Measurements from ENCODE around the gene VGLL3.

GRCh38 chr3:86942206-86942605, 48.7 kb downstream of the VGLL3 start:
- TF ChIP-seq, protein P1, sequence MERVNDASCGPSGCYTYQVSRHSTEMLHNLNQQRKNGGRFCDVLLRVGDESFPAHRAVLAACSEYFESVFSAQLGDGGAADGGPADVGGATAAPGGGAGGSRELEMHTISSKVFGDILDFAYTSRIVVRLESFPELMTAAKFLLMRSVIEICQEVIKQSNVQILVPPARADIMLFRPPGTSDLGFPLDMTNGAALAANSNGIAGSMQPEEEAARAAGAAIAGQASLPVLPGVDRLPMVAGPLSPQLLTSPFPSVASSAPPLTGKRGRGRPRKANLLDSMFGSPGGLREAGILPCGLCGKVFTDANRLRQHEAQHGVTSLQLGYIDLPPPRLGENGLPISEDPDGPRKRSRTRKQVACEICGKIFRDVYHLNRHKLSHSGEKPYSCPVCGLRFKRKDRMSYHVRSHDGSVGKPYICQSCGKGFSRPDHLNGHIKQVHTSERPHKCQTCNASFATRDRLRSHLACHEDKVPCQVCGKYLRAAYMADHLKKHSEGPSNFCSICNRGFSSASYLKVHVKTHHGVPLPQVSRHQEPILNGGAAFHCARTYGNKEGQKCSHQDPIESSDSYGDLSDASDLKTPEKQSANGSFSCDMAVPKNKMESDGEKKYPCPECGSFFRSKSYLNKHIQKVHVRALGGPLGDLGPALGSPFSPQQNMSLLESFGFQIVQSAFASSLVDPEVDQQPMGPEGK (CRISPR knock-in tag; IDR thresholded peaks at IDR 0.05; ENCODE audit: borderline replicate concordance), result no peak
- TF ChIP-seq ZNF70 (CRISPR knock-in tag; IDR thresholded peaks at IDR 0.05) (no peak), SNAI2 (CRISPR knock-in tag; IDR thresholded peaks at IDR 0.05) (no peak), RARB (CRISPR knock-in tag; IDR thresholded peaks at IDR 0.05) (no peak), CSDC2 (CRISPR knock-in tag; IDR thresholded peaks at IDR 0.05) (no peak)
- TF ChIP-seq, protein P2, sequence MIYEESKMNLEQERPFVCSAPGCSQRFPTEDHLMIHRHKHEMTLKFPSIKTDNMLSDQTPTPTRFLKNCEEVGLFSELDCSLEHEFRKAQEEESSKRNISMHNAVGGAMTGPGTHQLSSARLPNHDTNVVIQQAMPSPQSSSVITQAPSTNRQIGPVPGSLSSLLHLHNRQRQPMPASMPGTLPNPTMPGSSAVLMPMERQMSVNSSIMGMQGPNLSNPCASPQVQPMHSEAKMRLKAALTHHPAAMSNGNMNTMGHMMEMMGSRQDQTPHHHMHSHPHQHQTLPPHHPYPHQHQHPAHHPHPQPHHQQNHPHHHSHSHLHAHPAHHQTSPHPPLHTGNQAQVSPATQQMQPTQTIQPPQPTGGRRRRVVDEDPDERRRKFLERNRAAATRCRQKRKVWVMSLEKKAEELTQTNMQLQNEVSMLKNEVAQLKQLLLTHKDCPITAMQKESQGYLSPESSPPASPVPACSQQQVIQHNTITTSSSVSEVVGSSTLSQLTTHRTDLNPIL (CRISPR knock-in tag; IDR thresholded peaks at IDR 0.05; ENCODE audit: low read depth), result no peak
